ENCODE results near the gene GLIS2. TPM values are rescaled to one million over a fixed set of nuclear protein-coding genes. Genes with fewer than 3 reads are reported as not detected.
"Not testable (repeated sequence)": the region's sequence is repeated elsewhere in the genome, so short reads cannot be mapped to it uniquely, and the experiment has no call there.

Gene GLIS2
- total RNA-seq, 1 experiment from 2014 or later, result 2.1 TPM

DNA sequence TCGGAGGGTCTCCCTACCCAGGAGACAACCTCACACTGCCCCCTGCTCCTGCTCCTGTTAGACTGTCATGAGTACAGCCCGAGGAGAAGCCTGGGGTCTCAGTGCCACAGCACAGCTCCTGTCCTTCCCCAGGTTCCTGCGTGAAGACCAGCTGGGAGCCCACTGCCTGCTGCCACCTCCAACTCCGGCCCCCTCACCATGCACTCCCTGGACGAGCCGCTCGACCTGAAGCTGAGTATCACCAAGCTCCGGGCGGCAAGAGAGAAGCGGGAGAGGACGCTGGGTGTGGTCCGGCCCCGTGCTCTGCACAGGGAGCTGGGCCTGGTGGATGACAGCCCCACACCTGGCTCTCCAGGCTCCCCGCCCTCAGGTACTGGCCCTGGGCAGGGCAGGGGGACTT is 16.2 kb downstream of the GLIS2 start:
- Histone ChIP-seq H3K36me3 (ENCODE audit: low read depth, low read length) (no peaks in the 10 kb centered on the region), H3K27me3 (ENCODE audit: low read length) (no peaks in the 10 kb centered on the region), H2AFZ (ENCODE audit: low read length) (no peak overlapping the region), H3K9me3 (ENCODE audit: low read length) (no peaks in the 10 kb centered on the region), H3K27ac (ENCODE audit: low read length) (no peak overlapping the region), H3K9ac (ENCODE audit: low read length) (no peak overlapping the region), H3K9me2 (replicated peaks; ENCODE audit: low read length) (no peaks in the 10 kb centered on the region), H3K4me1 (ENCODE audit: insufficient read depth, low read length) (no peaks in the 10 kb centered on the region), H3K4me2 (ENCODE audit: low read length) (no peak overlapping the region), H3K79me2 (ENCODE audit: low read length) (0 out of 2 replicates have a peak, but pooled peaks cover 3% of the 10 kb centered on the region), H3K4me3 (ENCODE audit: low read length) (no peak overlapping the region), H3F3A (ENCODE audit: low read length, unreplicated experiment) (no peaks in the 10 kb centered on the region), H4K20me1 (ENCODE audit: low read length) (no peaks in the 10 kb centered on the region)
- ATAC-seq (no peak), DNase-seq (no peak)
- CTCF ChIA-PET, result interaction anchor here (0.7 kb wide), 1 partner anchor 49 kb away, joined by 3 read pairs; no protein-coding TSS in a partner anchor
- no peak for TF ChIP-seq EZH2phosphoT487 (IDR thresholded peaks at IDR 0.05; ENCODE audit: borderline replicate concordance, low read length)
- TF ChIP-seq, protein P1, sequence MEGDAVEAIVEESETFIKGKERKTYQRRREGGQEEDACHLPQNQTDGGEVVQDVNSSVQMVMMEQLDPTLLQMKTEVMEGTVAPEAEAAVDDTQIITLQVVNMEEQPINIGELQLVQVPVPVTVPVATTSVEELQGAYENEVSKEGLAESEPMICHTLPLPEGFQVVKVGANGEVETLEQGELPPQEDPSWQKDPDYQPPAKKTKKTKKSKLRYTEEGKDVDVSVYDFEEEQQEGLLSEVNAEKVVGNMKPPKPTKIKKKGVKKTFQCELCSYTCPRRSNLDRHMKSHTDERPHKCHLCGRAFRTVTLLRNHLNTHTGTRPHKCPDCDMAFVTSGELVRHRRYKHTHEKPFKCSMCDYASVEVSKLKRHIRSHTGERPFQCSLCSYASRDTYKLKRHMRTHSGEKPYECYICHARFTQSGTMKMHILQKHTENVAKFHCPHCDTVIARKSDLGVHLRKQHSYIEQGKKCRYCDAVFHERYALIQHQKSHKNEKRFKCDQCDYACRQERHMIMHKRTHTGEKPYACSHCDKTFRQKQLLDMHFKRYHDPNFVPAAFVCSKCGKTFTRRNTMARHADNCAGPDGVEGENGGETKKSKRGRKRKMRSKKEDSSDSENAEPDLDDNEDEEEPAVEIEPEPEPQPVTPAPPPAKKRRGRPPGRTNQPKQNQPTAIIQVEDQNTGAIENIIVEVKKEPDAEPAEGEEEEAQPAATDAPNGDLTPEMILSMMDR (conservative IDR thresholded peaks at IDR 0.05; ENCODE audit: low read depth, low read length), result no peak
- POLR2A ChIA-PET (ENCODE audit: unreplicated experiment), result no interaction called here
- BruUV-seq (replicated peaks), result no TSS peak
- intact Hi-C loops (cut with micrococcal nuclease), result no loop called here

DNA sequence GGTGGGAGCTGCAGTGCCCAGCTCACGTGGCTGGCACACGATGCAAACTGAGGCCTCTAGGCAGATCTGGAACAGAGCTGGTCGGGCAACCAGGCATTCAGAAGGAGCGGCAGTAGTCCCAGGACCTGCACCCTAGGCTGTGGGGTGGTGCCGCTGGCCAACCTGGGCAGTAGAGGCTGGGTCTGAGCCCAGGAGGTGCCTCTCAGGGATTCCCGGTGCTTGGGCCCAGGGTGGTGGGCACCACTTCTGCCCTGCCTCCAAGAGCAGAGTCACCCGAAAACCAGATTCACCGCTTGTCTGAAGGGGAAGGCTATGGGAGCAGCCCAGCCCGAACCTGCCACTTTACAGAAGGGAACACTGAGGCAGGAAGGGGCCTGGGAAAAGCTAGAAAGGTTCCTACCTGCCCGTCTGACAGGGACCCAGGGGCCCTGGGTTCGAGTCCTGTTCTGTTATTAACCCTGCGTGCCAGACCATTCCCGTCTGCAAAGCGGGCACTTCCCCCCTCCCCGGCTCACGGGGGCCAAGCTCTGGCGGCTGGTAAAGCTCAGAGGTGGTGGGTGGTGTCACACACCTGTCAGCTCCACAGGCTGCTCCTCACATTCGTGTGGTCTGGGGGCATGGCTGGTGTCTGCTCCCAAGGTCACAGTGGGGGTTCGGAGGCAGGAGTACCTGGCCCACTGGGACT is 16.9 kb downstream of the GLIS2 start:
- Histone ChIP-seq H3K9me3 (ENCODE audit: low read length) (no peaks in the 10 kb centered on the region), H3K4me2 (ENCODE audit: low read length) (no peak overlapping the region), H3K79me2 (ENCODE audit: low read length) (no peaks in the 10 kb centered on the region), H3F3A (ENCODE audit: low read length, unreplicated experiment) (no peaks in the 10 kb centered on the region), H2AFZ (ENCODE audit: low read length) (no peak overlapping the region), H3K4me1 (ENCODE audit: insufficient read depth, low read length) (no peaks in the 10 kb centered on the region), H3K4me3 (ENCODE audit: low read length) (no peak overlapping the region), H3K36me3 (ENCODE audit: low read depth, low read length) (no peaks in the 10 kb centered on the region), H4K20me1 (ENCODE audit: low read length) (no peaks in the 10 kb centered on the region), H3K27ac (ENCODE audit: low read length) (no peak overlapping the region), H3K27me3 (ENCODE audit: low read length) (no peaks in the 10 kb centered on the region), H3K9ac (ENCODE audit: low read length) (no peak overlapping the region), H3K9me2 (replicated peaks; ENCODE audit: low read length) (no peaks in the 10 kb centered on the region)
- ATAC-seq (no peak), DNase-seq (no peak)
- TF ChIP-seq EZH2phosphoT487 (IDR thresholded peaks at IDR 0.05; ENCODE audit: borderline replicate concordance, low read length) (no peak), EZH2 (IDR thresholded peaks at IDR 0.05; ENCODE audit: low read length, unreplicated experiment) (no peak)
- TF ChIP-seq, protein P1 (conservative IDR thresholded peaks at IDR 0.05; ENCODE audit: low read depth, low read length), result no peak
- no TSS peak for BruUV-seq (replicated peaks)
- POLR2A ChIA-PET (ENCODE audit: unreplicated experiment), result interaction anchor here (0.5 kb wide), 1 partner anchor 79 kb away, joined by 3 read pairs; no protein-coding TSS in a partner anchor
- intact Hi-C loops (cut with micrococcal nuclease), result no loop called here
- CTCF ChIA-PET, result no interaction called here

DNA sequence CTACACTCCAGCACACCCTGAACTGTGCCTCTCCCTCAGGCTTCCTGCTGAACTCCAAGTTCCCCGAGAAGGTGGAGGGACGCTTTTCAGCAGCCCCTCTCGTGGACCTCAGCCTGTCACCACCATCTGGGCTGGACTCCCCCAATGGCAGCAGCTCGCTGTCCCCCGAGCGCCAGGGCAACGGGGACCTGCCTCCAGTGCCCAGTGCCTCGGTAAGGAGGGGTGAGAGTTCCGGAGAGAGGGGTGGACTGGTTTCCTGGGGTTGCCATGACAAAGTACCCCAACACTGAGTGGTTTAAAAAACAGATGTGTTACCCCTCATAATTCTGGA is 17.4 kb downstream of the GLIS2 start:
- H3K9me3 ChIP-seq (ENCODE audit: low read length), result no peaks in the 10 kb centered on the region
- no peak overlapping the region for H2AFZ ChIP-seq (ENCODE audit: low read length)
- H3K27ac ChIP-seq (ENCODE audit: low read length), result no peak overlapping the region
- H3K4me3 ChIP-seq (ENCODE audit: low read length), result no peak overlapping the region
- no peak overlapping the region for H3K4me2 ChIP-seq (ENCODE audit: low read length)
- DNase-seq, result no peak
- no peaks in the 10 kb centered on the region for H3K79me2 ChIP-seq (ENCODE audit: low read length)
- POLR2A ChIA-PET (ENCODE audit: unreplicated experiment), result interaction anchor here (0.5 kb wide), 1 partner anchor 79 kb away, joined by 3 read pairs; no protein-coding TSS in a partner anchor
- CTCF ChIA-PET, result no interaction called here
- no TSS peak for BruUV-seq (replicated peaks)
- H3F3A ChIP-seq (ENCODE audit: low read length, unreplicated experiment), result no peaks in the 10 kb centered on the region
- no peak overlapping the region for H3K9ac ChIP-seq (ENCODE audit: low read length)
- ATAC-seq, result no peak
- TF ChIP-seq EZH2phosphoT487 (IDR thresholded peaks at IDR 0.05; ENCODE audit: borderline replicate concordance, low read length), result no peak
- TF ChIP-seq, protein P1 (conservative IDR thresholded peaks at IDR 0.05; ENCODE audit: low read depth, low read length), result no peak
- TF ChIP-seq EZH2 (IDR thresholded peaks at IDR 0.05; ENCODE audit: low read length, unreplicated experiment), result no peak
- no peaks in the 10 kb centered on the region for H3K4me1 ChIP-seq (ENCODE audit: insufficient read depth, low read length)
- H4K20me1 ChIP-seq (ENCODE audit: low read length), result no peaks in the 10 kb centered on the region
- no peaks in the 10 kb centered on the region for H3K9me2 ChIP-seq (replicated peaks; ENCODE audit: low read length)
- H3K36me3 ChIP-seq (ENCODE audit: low read depth, low read length), result no peaks in the 10 kb centered on the region
- intact Hi-C loops (cut with micrococcal nuclease), result no loop called here
- H3K27me3 ChIP-seq (ENCODE audit: low read length), result no peaks in the 10 kb centered on the region

DNA sequence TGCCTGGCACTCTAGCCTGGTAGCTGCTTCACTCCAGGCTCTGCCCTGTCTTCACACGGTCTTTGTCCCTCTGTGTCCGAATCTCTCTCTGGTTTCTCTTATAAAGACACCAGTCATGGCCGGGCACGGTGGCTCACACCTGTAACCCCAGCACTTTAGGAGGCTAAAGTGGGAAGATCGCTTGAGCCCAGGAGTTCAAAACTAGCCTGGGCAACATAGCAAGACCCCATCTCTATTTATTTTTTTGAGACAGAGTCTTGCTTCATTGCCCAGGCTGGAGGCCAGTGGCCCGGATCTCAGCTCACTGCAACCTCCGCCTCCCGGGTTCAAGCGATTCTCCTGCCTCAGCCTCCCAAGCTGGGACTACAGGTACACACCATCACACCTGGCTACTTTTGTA is 17.8 kb downstream of the GLIS2 start:
- H3K27ac ChIP-seq (ENCODE audit: low read length); H3K9ac ChIP-seq (ENCODE audit: low read length); H3K27me3 ChIP-seq (ENCODE audit: low read length); H3K36me3 ChIP-seq (ENCODE audit: low read depth, low read length); BruUV-seq (replicated peaks); H4K20me1 ChIP-seq (ENCODE audit: low read length); H3K9me3 ChIP-seq (ENCODE audit: low read length); CTCF ChIA-PET; H2AFZ ChIP-seq (ENCODE audit: low read length); ATAC-seq; H3F3A ChIP-seq (ENCODE audit: low read length, unreplicated experiment); POLR2A ChIA-PET (ENCODE audit: unreplicated experiment); H3K79me2 ChIP-seq (ENCODE audit: low read length); H3K9me2 ChIP-seq (replicated peaks; ENCODE audit: low read length); DNase-seq; H3K4me3 ChIP-seq (ENCODE audit: low read length); H3K4me1 ChIP-seq (ENCODE audit: insufficient read depth, low read length); intact Hi-C loops (cut with micrococcal nuclease); H3K4me2 ChIP-seq (ENCODE audit: low read length): not testable (repeated sequence)
